ENCODE data around the gene SH2D6.

DNA sequence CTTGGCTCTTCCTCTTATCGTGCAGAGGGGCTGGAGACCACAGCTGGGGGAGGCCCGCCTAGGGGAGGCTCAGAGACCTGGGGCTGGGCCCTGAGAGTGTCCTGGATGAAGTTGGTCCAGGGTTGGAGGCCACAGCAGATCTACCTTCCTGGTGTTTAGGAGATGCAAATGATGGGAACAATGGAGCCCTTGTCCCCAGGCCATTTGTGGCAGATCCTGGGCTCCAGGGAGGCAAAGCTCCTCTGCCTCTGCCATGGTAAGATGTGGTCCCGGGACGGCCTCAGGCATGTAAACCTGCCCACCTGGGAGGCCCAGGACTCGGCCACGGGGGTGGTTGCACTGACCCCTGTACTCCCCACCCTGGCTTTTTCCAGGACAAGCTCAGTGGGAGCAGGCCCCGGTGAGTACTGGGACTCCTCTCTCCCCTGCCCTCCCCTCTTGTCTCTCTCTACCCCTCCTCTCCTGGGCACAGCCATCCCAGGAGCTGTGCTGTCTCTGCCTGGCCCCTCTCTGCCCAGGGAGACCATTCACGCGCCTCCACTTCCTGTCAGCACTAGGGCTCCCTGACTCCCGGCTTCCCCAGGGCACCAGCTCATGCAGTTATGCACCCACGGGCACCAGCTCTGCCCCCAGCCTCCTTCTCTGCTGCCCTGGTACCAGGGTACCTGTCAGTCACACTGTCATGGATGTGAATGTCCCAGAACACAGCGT, 10.9 kb downstream of the SH2D6 start:
- TF ChIP-seq YY1 (tag by site-specific recombination; IDR thresholded peaks at IDR 0.05): no peak
- TF ChIP-seq MYNN (tag by site-specific recombination; IDR thresholded peaks at IDR 0.05; ENCODE audit: borderline replicate concordance): no peak
- TF ChIP-seq, protein P1, sequence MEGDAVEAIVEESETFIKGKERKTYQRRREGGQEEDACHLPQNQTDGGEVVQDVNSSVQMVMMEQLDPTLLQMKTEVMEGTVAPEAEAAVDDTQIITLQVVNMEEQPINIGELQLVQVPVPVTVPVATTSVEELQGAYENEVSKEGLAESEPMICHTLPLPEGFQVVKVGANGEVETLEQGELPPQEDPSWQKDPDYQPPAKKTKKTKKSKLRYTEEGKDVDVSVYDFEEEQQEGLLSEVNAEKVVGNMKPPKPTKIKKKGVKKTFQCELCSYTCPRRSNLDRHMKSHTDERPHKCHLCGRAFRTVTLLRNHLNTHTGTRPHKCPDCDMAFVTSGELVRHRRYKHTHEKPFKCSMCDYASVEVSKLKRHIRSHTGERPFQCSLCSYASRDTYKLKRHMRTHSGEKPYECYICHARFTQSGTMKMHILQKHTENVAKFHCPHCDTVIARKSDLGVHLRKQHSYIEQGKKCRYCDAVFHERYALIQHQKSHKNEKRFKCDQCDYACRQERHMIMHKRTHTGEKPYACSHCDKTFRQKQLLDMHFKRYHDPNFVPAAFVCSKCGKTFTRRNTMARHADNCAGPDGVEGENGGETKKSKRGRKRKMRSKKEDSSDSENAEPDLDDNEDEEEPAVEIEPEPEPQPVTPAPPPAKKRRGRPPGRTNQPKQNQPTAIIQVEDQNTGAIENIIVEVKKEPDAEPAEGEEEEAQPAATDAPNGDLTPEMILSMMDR (tag by site-specific recombination; IDR thresholded peaks at IDR 0.05): no peak
- TF ChIP-seq, protein P2, sequence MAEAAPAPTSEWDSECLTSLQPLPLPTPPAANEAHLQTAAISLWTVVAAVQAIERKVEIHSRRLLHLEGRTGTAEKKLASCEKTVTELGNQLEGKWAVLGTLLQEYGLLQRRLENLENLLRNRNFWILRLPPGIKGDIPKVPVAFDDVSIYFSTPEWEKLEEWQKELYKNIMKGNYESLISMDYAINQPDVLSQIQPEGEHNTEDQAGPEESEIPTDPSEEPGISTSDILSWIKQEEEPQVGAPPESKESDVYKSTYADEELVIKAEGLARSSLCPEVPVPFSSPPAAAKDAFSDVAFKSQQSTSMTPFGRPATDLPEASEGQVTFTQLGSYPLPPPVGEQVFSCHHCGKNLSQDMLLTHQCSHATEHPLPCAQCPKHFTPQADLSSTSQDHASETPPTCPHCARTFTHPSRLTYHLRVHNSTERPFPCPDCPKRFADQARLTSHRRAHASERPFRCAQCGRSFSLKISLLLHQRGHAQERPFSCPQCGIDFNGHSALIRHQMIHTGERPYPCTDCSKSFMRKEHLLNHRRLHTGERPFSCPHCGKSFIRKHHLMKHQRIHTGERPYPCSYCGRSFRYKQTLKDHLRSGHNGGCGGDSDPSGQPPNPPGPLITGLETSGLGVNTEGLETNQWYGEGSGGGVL (tag by site-specific recombination; IDR thresholded peaks at IDR 0.05): no peak
- TF ChIP-seq ZNF514 (tag by site-specific recombination; IDR thresholded peaks at IDR 0.05): no peak
- no peak for TF ChIP-seq ZNF777 (tag by site-specific recombination; IDR thresholded peaks at IDR 0.05; ENCODE audit: borderline replicate concordance)

Measured in HEK293 (cell line).